HepG2 (cell line): Measurements from ENCODE around the gene INO80E.

Experiments used
- ATF6 ChIP-seq: sonication (generic); formaldehyde crosslinking; conservative IDR thresholded peaks from 2 replicates; pipeline ENCODE4 v1.4.0; 2020; ENCODE audit warnings: missing genetic modification reagents
- FOXA3 ChIP-seq: IDR thresholded peaks from 2 replicates; pipeline ENCODE4 v1.6.1; 2016; ENCODE audit warnings: missing genetic modification reagents, missing compliant biosample characterization
- RFX5 ChIP-seq: IDR thresholded peaks from 2 replicates; pipeline ENCODE4 v1.6.1; 2011; ENCODE audit warnings: low read depth, low read length, improper control_type of control experiment
- ZNF407 ChIP-seq: sonication (generic); formaldehyde crosslinking; IDR thresholded peaks from one replicate; pipeline ENCODE4 v1.5.1; 2020; ENCODE audit warnings: mild to moderate bottlenecking, missing genetic modification reagents; ENCODE audit errors: not compliant biosample characterization
- ZNF414 ChIP-seq: sonication (generic); formaldehyde crosslinking; IDR thresholded peaks from 2 replicates; pipeline ENCODE4 v1.5.0; 2020; ENCODE audit warnings: missing genetic modification reagents

GRCh38 chr16:30046588-30046987, 50.5 kb downstream of the INO80E start:
- no peak for TF ChIP-seq ZNF414 (CRISPR knock-in tag)
- no peak for TF ChIP-seq RFX5
- no peak for TF ChIP-seq ZNF407 (CRISPR knock-in tag)
- TF ChIP-seq FOXA3 (CRISPR knock-in tag), result no peak
- TF ChIP-seq ATF6 (CRISPR knock-in tag), result no peak
